ENCODE results near the gene FAM24B. TPM values are rescaled to one million over a fixed set of nuclear protein-coding genes. Genes with fewer than 3 reads are reported as not detected.
"Not testable (repeated sequence)": the region's sequence is repeated elsewhere in the genome, so short reads cannot be mapped to it uniquely, and the experiment has no call there.

Gene FAM24B, protein sequence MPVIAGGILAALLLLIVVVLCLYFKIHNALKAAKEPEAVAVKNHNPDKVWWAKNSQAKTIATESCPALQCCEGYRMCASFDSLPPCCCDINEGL
- total RNA-seq, result 1 to 10 TPM; 3.7 to 6.6 (median 5.4) TPM

GRCh38 chr10:122879339-122880273 lies at the start of gene FAM24B:
Gene FAM24B (minus strand): TSS chr10:122879581. CDS start chr10:122850515, 29,066 bp downstream.
- Histone ChIP-seq H3K27me3 (no peaks in the 10 kb centered on the region), H3K4me3 (peak within 1 kb of the TSS; percentile 57 to 75 (median 73)), H3K9me3 (no peaks in the 10 kb centered on the region), H3K27ac (peak within 1 kb of the TSS; percentile 52 to 65), H3K36me3 (no peaks in the 10 kb centered on the region), H3K4me1 (no peaks in the 10 kb centered on the region)
- TF ChIP-seq, protein P1, sequence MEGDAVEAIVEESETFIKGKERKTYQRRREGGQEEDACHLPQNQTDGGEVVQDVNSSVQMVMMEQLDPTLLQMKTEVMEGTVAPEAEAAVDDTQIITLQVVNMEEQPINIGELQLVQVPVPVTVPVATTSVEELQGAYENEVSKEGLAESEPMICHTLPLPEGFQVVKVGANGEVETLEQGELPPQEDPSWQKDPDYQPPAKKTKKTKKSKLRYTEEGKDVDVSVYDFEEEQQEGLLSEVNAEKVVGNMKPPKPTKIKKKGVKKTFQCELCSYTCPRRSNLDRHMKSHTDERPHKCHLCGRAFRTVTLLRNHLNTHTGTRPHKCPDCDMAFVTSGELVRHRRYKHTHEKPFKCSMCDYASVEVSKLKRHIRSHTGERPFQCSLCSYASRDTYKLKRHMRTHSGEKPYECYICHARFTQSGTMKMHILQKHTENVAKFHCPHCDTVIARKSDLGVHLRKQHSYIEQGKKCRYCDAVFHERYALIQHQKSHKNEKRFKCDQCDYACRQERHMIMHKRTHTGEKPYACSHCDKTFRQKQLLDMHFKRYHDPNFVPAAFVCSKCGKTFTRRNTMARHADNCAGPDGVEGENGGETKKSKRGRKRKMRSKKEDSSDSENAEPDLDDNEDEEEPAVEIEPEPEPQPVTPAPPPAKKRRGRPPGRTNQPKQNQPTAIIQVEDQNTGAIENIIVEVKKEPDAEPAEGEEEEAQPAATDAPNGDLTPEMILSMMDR (IDR thresholded peaks at IDR 0.05), result no peak
- TF ChIP-seq POLR2AphosphoS5 (IDR thresholded peaks at IDR 0.05) (peak in 2 of 3 donors; percentile 23 to 30), POLR2A (IDR thresholded peaks at IDR 0.05) (no peak)
- intact Hi-C loops (cut with DNase I; ENCODE audit: low total_unique reads), result no loop called here
- peak; percentile 81 to 91 for DNase-seq (ENCODE audit: low spot score in 2 of 2)

GRCh38 chr10:122915700-122916099 lies 36.3 kb upstream of the FAM24B start:
- intact Hi-C loops (cut with DNase I; ENCODE audit: low total_unique reads), result loop anchor here (5.0 kb wide), 1 partner anchor 722 kb away; no protein-coding TSS in a partner anchor
- Histone ChIP-seq H3K27ac (no peak overlapping the region), H3K4me3 (no peak overlapping the region), H3K36me3 (no peaks in the 10 kb centered on the region), H3K27me3 (no peaks in the 10 kb centered on the region), H3K9me3 (no peaks in the 10 kb centered on the region), H3K4me1 (no peaks in the 10 kb centered on the region)
- no peak for DNase-seq (ENCODE audit: low spot score in 2 of 2)
- TF ChIP-seq, protein P1 (IDR thresholded peaks at IDR 0.05), result no peak
- TF ChIP-seq POLR2AphosphoS5 (IDR thresholded peaks at IDR 0.05), result no peak
- no peak for TF ChIP-seq POLR2A (IDR thresholded peaks at IDR 0.05)

- intact Hi-C loops (cut with DNase I; ENCODE audit: low total_unique reads), result no loop called here
- TF ChIP-seq, protein P1 (IDR thresholded peaks at IDR 0.05), result no peak
- no peak for TF ChIP-seq POLR2AphosphoS5 (IDR thresholded peaks at IDR 0.05)
- TF ChIP-seq POLR2A (IDR thresholded peaks at IDR 0.05), result no peak
Observed at GRCh38 chr10:122911889-122912484, 32.6 kb upstream of the FAM24B start.

DNA sequence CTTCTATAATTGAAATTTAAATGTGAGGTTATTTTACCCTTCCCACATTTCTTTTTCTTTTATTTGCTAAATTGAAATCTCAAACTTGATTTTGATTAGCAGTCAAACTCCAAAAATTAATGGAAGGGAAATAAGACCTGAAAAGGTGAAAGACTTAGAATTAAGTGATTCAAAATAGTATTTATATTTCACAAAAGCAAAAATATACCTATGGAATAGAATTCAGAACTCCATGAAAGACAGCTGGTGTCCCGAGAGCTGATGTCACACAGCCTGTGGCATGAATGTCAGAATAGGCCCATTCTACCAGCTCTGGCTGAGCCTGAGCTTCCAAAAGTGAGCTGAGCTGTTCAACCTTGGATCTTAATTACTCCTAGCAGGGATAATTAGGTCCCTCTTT lies 30.9 kb upstream of the FAM24B start, which contains the start of gene FAM24A:
FAM24A (plus strand) TSS at position 301 of the 400 bp plus-strand sequence. CDS start 1,025 bp downstream, outside the sequence.
- TF ChIP-seq, protein P1 (IDR thresholded peaks at IDR 0.05), result no peak
- TF ChIP-seq POLR2AphosphoS5 (IDR thresholded peaks at IDR 0.05), result no peak
- no peak for TF ChIP-seq POLR2A (IDR thresholded peaks at IDR 0.05)
- Histone ChIP-seq H3K4me3 (no peak within 1 kb of the TSS), H3K9me3 (no peaks in the 10 kb centered on the region), H3K4me1 (no peaks in the 10 kb centered on the region), H3K36me3 (no peaks in the 10 kb centered on the region), H3K27ac (no peak within 1 kb of the TSS), H3K27me3 (no peaks in the 10 kb centered on the region)
- intact Hi-C loops (cut with DNase I; ENCODE audit: low total_unique reads), result no loop called here
- DNase-seq (ENCODE audit: low spot score in 2 of 2), result no peak

More at GRCh38 chr10:122911889-122912484, 32.6 kb upstream of the FAM24B start:
- H3K27ac ChIP-seq, result no peak overlapping the region
- no peaks in the 10 kb centered on the region for H3K36me3 ChIP-seq
- no peaks in the 10 kb centered on the region for H3K9me3 ChIP-seq
- H3K4me1 ChIP-seq, result no peaks in the 10 kb centered on the region
- H3K27me3 ChIP-seq, result no peaks in the 10 kb centered on the region
- no peak overlapping the region for H3K4me3 ChIP-seq
- no peak for DNase-seq (ENCODE audit: low spot score in 2 of 2)

DNA sequence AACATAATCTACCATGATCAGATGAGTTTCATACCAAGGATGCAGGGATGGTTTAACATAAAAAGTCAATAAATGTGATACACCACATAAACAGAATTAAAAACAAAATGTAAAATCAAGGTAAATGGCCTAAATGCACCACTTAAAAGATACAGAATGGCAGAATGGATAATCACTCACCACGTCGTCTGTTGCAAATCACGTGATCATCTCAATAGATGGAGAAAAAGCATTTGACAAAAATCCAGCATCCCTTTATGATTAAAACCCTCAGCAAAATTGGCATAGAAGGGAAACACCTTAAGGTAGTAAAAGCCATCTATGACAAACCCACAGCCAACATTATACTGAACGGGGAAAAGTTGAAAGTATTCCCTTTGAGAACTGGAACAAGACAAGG lies 24.5 kb upstream of the FAM24B start:
- H3K9me3 ChIP-seq; DNase-seq (ENCODE audit: low spot score in 2 of 2); intact Hi-C loops (cut with DNase I; ENCODE audit: low total_unique reads); H3K4me1 ChIP-seq; H3K27me3 ChIP-seq; H3K4me3 ChIP-seq; H3K36me3 ChIP-seq; H3K27ac ChIP-seq: not testable (repeated sequence)
